Muscle of back (tissue), 11 donors: ENCODE results near the gene IFNK. TPM values are rescaled to one million over a fixed set of nuclear protein-coding genes. Genes with fewer than 3 reads are reported as not detected.

ENCODE experiments used
- DNase-seq, 3 donors: peaks; one replicate each; pipeline versions ENCODE4 v3.0.0 to v3.0.0-alpha.2; 2013
- polyA plus RNA-seq, 10 donors: library from polyadenylated mRNA; unstranded; fragments of 120-200 nt; gene quantifications; one replicate each; pipeline ENCODE4 v1.2.1, GENCODE V29; 2013; ENCODE audit not compliant: insufficient read length in 10 of 10

The IFNK gene
- polyA plus RNA-seq, 10 donors, result not detected

DNA sequence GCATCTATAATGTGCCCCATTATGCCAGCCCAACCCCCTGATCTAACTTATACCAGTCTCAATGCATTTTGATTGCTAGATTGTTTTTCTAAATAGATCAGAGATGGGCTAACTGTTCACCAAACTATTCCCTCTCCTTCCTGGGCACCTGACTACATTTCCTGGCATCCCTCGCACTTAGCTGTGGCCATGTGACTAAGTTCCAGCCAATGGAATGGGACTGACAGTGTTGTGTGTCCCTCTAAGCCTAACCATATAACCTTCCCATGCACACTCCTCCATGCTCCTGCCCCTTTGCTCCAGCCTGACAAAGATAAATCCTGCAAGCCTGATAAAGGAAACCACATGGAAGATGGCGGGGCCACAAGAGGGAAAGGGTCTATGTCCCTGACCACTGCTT lies 12.3 kb upstream of the IFNK start:
- DNase-seq, result no peak

DNA sequence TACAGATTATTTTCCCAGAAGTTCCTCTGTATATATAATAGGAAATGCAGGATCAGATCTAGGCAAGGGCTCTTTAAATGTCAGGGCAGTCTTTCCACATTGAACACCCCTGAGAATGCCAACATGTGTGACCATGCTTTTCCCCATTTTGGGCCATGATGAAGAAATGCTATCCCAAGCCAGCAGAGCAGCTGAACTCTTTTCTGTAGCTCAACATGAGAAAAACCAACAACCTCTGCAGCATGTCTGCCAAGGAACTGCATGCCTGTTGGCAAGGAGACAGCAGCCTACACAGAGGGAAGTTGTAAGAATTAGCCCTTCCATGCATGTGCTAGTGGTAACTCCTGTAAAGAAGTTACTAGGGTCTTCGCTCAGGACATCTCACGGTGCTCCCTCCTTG lies 9.5 kb upstream of the IFNK start:
- DNase-seq, result peak in 2 of 3 donors; percentile 34 to 76

DNA sequence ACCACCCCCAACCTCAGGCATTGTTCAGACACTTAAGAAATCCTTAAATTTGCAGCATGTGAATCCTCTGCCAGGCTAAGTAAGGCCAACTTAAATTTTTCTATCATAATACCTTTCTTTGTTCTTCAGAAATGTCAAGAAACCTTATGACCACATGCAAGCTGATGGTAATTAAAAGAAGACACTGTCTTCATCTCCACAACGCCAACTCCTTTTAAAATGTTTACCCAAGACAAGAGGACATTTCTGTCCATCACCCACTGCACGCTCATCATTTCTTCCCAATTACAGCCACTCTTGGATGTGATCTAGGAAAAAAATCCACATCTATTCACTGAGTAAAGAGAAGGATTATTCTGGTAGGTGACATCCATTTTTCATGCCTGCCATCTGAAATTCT lies 6.1 kb upstream of the IFNK start:
- DNase-seq, result no peak

DNA sequence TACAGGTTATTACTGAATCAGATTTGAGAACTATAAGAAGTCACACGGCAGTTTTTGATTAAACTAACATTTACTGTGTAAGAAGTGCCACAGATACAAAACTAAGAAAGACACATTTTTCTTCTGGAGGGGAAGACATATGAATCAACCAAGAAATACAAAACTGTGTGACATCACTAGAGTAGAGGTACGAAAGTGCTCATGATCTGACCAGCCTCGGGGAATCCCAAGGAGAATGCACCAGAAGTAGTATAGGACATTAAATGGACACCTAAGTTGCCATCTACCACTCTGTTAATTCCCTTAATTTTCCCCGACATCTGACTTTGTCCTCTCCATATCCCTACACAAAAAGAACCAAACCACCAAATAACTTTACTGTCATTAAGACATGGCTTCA lies 5.3 kb upstream of the IFNK start:
- no peak for DNase-seq

- no peak for DNase-seq
Observed at GRCh38 chr9:27519466-27520465, 4.3 kb upstream of the IFNK start.

- DNase-seq, result no peak
Observed at GRCh38 chr9:27520986-27521385, 3.1 kb upstream of the IFNK start.

DNA sequence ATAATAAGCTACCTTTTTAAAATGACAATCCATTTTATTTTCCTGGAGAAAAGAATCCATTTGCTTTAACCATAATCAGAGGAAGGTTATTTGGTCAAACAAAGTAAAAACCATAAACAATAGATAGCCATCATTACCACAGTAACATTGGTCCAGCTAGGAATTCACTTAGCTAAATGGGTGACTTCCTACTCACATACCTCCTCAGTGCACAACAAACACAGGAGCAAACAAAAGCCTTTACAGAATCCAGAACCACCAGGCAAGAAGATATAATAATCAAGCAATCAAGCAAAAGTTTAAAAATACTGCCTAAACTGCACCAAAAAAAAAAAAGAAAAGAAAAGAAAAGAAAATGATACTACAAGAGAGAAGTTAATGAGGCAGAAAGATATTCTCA lies 949 bp upstream of the IFNK start:
- no peak for DNase-seq

DNA sequence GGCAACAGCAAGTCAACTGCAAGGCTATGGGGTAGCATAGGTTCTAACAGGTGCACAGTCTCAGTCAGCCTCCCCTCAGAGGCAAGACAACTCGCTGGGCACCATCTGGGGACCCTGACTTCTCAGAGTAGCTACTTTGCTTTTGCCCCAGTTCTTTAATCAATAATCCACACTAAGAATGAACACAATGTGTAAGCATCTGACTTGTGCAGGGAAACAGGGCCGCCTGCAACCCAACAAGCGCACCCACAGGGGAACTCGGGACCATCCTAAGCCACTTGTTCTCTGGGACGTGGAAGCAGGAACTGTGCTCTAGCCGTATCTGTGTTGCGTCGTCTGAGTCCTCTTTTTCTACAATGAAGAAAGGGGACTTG lies 3.6 kb downstream of the IFNK start:
- no peak for DNase-seq

DNA sequence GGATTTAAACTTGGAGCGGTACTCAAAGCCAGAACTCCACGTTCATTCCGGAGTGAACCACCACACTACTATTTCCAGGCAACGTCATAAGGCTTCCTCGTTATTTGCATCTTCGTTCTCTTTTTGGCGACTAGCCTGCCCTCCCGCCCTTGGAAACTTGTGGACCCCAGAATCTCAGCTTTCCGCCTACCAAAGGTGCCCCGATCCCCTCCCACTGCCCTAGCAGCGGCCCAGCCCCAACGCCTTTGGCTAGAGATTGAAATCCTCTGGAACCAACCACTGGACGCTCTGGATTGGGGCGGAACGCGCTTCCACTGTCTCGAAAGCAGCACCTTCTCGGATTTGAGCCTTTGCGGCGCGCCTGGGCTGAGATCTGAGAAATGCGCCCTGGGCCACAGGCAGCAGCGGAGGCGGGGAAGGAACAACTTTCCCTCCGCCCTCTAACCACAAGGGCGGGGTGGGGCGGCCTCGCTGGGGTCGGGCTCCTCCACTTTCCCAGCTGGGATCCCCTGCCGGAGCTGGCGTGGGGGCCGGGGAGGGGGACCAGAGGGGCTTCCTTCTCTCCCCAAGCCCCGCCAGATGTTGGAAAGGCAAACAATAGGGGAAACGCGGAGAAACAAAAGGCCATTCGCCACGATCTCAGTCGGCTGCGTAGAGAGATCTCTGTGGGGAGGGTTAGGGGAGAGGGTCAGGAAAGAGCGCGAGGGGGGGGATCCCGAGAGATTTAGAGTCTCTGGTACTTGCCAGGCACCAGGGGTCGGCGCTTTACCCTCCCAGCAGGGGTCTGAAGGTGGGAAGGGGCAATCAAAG lies 4.2 kb downstream of the IFNK start:
- peak; percentile 33 to 87 (median 73) for DNase-seq

- peak in 2 of 3 donors; percentile 54 to 85 for DNase-seq
Observed at GRCh38 chr9:27528886-27529315, 4.8 kb downstream of the IFNK start.

GRCh38 chr9:27529316-27530278 lies 5.5 kb downstream of the IFNK start, which contains the start of gene MOB3B:
Gene MOB3B, minus strand, starts transcription at chr9:27529814. Its CDS starts 74,264 bp downstream, at chr9:27455550.
- peak; percentile 71 to 93 (median 87) for DNase-seq

DNA sequence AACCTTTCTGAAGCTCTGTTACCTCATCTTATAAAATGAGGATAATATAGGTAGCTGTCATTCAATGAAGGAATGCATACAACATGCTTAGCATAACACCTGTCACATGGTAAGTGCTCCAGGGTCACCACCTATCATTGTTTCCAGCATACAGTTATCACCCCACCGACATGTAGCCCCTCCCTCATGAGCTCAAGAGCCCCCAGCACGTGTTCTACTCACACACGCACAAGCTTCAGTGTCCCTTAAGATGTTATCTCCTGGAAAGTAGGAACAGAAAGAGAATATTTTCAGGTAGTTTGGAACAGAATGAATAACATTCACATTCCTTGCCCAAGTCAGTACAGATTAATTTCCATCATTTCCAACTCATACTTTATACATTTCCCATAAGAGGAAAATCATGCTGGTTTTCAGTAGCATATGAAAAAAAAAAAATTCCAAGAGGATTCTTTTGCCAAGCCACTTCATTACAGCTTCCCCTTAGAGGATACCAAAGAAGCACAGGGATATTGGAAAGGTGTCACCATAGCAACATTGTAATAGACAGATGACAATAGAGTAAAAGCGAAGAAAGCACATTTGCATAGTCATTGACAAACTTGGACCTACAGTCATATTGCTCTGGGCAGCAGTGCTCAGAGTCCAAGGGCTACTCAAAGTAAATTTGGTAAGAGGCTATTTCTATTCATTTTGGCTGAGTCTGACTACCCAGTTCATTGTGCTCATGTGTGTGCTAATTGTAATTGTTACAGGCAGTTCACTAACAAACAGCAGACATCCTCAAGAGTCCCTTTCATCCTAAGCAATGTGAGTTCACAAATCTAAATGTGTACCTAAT lies 7.0 kb downstream of the IFNK start:
- DNase-seq, result no peak

- no peak for DNase-seq
Observed at GRCh38 chr9:27532046-27532445, 8.0 kb downstream of the IFNK start.

DNA sequence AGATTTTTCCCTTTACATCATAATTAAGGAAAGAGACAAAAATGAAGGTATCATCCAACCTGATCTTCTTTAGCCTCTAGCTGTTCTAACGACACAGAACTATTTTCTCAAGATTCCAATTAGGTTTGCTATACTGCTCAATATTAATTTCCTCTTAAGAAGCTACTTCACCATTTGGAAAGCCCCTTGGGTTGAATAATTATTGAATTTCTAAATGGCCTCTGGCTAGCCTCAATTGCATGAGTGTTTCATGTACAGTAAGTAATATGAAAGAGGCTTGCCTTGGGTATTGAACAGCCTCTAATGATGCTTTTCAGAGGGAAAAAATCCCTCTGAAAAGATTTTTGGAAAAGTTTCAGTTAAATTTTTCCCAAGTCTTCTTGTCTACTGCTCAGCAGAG lies 9.2 kb downstream of the IFNK start:
- no peak for DNase-seq

- no peak for DNase-seq
Observed at GRCh38 chr9:27534131-27534530, 10.0 kb downstream of the IFNK start.

- no peak for DNase-seq
Observed at GRCh38 chr9:27534658-27535209, 10.6 kb downstream of the IFNK start.

DNA sequence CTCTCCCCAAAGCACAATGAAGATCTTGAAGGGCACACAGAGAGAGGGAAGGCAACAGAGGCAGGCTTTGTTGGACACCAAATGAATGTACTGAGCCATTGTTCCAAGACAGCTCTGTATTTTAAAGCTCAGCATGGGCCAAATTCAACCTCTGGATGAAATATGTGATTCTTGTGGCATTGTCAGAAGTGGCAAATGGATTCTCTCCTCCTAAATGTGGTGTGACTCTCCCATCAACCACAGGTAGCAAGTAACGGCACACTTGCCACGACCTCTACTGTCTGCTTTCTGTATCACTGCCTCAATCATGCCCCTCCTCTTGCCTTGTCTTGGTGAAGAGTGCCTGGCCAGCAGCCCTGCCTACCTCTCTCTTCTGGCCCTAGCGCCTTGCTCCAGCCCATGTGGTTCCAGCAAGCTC lies 11.6 kb downstream of the IFNK start:
- DNase-seq, result no peak

DNA sequence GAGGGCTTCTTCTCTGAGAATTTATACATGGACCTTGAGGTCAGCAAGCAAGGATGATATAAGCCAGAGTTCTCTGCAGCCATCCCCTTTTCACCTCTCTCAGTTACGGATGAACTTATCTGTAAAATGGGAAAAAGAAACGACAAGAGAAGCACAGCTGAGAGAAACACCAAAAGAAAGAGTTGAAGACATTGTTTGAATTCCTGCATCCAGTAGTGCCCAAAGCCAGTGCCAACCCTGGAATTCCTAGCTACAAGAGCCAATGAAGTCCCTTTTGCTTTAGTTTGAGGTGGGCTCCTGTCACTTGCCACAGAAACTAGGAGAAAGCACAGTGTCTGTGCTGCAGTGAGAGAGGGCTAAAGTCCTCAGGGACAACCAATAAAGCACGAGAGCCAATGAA lies 12.1 kb downstream of the IFNK start:
- DNase-seq, result no peak

DNA sequence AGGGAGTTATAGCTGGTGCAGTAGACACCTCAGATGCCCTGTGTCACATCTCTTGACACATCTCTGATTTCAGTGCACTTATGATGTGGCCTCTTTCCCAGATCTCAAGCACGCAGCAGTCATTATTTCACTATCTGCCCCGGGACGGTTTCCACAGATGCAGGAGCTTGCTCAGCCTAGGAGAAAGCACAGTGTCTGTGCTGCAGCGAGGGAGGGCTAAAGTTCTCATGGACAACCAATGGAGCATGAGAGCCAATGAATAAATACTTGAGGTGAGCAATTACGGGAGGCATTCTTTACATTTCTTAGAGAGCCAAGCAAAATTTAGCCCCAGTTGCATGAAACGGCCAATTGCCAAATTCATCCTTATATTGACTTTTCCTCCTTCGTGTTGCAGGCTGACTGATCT lies 12.9 kb downstream of the IFNK start:
- no peak for DNase-seq

DNA sequence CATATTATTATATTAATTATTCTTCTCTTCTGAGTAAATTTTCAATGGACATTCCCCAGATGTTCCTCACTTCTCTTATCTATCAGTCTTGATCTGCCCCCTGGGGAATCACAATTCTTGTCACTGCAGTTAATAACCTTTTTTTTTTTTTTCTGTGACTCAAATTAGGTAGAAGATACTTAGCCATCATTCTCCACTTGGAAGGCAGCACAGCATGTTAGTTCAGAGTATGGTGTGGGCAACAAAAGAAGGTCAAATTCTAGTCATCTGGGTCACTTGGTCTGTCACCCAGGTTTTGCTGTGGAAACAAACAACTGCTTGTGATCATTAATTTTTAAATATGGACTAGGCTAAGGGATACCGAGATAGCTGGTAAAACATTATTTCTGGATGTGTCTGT lies 13.7 kb downstream of the IFNK start:
- no peak for DNase-seq
